ENCODE measurements around the gene CDK11B.
"Not testable (repeated sequence)": the region's sequence is repeated elsewhere in the genome, so short reads cannot be mapped to it uniquely, and the experiment has no call there.

The CDK11B gene

DNA sequence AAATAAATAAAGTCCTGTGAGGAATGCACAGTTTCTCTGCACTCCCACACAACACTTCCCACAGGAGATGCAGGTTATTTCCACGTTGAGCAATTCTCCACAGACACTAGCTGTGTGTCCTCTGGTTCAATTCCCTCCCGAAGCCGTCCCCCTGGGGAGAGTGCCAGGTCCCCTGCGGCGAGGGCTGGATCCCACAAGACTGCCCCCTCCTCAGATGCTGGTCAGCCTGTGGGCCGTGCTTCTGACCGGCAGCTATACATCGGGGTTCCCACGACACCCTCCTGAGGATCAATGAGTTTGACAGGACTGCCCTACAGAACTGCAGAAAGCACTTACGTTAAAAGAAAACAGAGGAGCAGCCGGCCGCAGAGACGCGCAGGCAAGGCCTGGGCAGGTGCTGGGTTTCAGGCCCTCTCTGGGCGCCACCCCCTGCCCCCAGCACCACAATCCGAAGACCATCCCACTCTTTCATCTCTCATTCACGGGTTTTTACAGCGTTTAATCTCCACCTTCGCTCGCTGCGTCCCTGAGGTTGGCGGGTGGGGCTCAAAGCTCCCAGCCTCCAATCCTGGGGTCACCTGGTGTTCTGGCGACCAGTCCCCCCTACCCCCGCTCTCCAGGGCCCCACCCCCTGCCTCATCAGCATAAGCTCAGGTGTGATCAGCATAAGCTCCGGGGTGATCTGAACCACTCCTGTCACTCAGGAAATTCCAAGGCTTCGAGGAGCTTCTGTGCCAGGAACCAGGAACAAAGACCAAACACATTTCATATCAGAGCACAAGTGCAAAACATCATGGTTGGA lies 24.5 kb upstream of the CDK11B start:
- in situ Hi-C loops (cut with MboI; ENCODE audit: low sequenced_read_pairs) = no loop called here

GRCh38 chr1:1680912-1681273 lies 22.1 kb upstream of the CDK11B start:
- in situ Hi-C loops (cut with MboI; ENCODE audit: low sequenced_read_pairs) = no loop called here

GRCh38 chr1:1680031-1680911 lies 21.5 kb upstream of the CDK11B start:
- in situ Hi-C loops (cut with MboI; ENCODE audit: low sequenced_read_pairs) = no loop called here

GRCh38 chr1:1678581-1679380 lies 20.0 kb upstream of the CDK11B start:
- in situ Hi-C loops (cut with MboI; ENCODE audit: low sequenced_read_pairs) = no loop called here

DNA sequence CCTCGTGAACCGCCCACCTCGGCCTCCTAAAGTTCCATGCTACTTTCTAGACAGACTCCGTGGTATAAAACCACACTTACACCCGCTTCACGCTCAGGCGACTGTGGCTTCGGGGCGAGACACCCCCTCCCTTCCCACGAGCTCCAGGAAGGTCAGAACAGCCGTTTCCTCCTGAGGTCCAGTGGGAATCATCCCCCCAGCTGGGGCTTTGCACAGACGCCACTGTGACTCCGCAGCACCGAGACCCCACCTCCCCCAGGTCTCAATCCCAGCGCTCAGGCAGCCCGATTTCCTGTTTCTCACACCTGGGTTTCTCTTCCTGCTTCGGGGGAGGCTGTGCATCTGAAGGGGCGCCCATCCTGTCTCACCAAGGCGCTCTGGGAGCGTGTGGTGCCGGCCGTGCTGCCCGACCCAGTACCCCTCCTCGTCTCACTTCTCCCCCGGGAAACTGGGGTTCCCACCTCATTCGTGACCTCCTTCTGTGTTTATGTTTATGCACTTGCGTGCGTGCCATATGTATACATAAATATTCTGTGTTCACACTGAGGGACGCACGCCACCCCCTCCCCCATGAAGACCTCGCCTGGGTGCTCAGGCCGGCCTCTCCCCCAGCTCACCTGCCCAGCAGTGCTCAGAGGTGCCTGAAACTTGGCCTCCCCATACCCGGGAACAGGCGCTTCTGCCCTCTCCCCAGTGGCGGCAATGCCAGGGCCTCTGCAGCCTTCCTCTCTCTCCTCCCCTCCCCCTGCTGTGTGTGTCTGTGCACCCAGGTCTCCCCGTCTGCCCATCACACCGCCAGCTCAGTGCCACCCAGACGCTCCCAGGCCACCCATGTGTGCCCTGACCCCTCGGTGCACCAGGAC lies 19.1 kb upstream of the CDK11B start:
- in situ Hi-C loops (cut with MboI; ENCODE audit: low sequenced_read_pairs) = no loop called here

- in situ Hi-C loops (cut with MboI; ENCODE audit: low sequenced_read_pairs) = not testable (repeated sequence)
Measured at GRCh38 chr1:1676087-1676486, 17.3 kb upstream of the CDK11B start.

- in situ Hi-C loops (cut with MboI; ENCODE audit: low sequenced_read_pairs) = not testable (repeated sequence)
Measured at GRCh38 chr1:1675218-1675617, 16.4 kb upstream of the CDK11B start.

- in situ Hi-C loops (cut with MboI; ENCODE audit: low sequenced_read_pairs) = not testable (repeated sequence)
Measured at GRCh38 chr1:1674806-1675205, 16.0 kb upstream of the CDK11B start.

DNA sequence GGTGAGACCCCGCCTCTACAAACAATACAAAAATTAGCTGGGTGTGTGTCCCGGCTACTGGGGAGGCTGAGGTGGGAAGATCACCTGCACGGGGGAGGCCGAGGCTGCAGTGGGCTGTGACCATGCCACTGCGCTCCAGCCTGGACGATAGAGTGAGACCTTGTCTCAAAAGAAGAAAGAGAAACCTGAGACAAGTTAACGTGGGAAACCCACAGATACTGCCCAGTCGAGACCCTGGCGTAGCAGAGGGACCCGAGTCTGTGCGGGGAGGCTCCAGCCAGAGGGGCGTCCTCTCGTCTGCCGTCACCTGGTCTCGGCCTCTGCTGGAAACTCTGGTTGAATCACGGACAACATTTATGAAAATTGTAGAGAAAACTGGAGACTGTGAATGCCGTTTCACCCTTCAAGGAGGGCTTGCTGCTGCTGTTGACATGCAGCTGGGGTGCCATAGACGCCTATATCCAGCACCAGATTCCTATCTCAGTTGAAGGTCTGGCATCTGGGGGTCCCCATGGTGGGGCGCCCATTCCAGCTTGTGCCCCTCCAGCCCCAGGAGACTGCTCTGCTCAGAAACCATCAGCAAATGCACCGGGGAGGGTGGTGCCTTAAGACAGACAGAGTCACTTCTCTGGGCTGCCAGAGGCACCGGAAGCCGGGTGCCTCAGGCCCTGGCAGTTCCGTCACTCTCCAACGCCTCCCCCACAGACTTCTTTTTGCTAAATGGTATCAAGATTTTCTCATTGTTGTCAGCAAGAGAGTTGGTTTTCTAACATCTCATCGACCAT lies 13.6 kb upstream of the CDK11B start:
- in situ Hi-C loops (cut with MboI; ENCODE audit: low sequenced_read_pairs) = no loop called here

DNA sequence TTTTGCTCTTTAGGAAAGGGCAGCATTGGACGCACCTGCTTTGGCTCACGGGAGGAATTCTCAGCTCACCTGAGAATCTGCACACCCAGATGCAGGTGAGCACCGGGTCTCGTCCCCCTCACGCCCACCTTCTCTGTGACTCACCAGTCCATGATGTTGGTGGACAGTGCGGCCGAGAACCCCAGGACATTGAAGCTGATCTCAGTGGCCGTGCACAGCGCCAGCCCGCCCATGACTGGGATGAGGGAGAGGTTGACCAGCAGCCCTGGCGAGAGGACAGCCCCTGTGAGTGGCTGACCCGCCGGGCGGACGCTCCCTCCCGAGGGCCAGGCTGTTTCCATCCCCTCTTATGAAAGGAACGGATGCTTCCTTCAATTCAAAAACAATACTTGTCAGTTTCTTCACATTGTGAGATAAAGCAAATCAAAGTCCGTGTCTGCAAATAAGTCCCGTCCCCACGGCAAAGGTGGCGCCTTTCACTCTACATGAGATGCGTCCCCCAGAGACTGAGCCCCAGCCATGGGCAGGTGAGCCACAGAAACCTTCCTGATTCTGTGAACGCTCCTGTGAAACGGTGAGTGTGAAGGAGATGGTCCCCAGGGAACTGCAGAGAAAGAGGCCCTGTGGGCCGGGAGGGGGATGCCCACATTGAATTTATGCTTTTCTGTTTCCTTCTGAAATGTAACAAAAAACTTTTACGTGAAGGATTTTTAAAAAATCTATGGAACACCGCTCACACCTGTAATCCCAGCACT lies 12.7 kb upstream of the CDK11B start:
- in situ Hi-C loops (cut with MboI; ENCODE audit: low sequenced_read_pairs) = no loop called here

DNA sequence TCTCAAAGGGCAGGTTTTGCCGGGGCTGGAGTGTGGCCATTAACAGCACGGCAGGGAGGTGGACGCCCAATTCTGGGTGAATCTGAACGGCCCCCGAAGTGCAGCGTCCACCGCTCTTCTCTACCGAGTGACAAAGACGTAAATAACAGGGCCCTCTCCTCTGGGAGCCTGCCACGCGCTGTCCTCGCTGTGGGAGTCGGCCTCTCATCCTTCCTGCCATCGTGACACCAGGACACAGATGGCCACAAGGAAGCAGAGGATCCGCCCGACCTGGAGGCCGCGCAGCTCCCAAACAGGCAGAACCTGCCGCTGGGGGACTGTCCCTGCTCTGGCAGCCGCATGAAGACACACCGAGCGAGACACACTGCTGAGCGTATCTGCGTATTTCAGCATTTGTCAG lies 12.1 kb upstream of the CDK11B start:
- in situ Hi-C loops (cut with MboI; ENCODE audit: low sequenced_read_pairs) = no loop called here

DNA sequence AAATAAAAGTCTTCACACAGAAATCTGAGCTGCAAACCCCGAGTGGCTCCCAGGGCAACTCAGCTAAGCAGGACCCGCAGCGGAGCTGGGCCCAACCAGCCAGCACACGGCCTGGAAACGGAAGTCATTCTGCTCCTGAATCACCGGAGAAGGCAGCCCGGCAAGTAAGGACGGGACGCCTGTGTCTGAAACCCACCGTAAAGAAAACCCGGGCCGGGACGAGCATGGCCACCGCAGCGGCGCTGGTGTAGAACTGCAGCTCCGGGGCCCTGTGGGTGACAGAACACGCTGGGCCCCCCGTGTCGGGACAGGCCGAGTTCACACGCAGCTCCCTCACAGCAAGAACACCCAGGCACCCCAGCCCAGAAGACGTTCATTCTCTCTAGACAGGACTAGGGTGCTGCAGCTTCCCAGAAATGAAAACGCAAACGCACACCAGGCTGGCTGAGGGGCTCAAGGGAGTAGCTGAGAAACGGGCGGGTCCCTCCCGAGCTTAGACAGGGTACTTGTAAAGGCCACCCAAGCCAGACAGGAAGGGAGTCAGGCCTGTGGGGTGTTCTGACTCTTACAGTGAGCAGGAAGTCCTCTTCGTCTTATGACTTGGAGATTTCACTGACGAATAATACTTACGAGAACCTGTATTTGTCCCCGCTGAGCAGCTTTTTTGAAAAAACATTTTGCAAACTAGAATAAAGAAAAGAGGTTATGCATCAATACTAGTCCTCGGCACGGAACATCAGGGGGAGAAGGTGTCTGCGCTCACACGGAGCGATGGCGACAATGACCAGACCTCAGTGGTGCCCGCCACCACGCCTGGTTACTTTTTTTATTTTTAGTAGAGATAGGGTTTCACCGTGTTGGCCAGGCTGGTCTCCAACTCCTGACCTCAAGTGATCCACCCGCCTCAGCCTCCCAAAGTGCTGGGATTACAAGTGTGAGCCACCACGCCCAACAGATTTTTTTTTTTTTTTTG lies 10.9 kb upstream of the CDK11B start:
- in situ Hi-C loops (cut with MboI; ENCODE audit: low sequenced_read_pairs) = no loop called here

DNA sequence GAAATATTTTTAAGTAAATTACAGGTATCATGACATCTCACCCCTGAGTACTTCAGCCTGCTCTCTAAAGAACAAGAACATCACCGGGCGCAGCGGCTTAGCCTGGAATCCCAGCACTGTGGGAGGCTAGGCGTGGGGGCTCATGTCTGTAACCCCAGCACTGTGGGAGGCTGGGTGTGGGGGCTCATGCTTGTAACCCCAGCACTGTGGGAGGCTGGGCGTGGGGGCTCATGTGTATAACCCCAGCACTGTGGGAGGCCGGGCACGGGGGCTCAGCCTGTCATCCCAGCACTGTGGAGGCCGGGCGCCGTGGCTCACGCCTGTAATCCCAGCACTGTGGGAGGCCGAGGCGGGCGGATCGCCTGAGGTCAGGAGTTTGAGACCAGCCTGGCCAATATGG lies 7.7 kb upstream of the CDK11B start:
- in situ Hi-C loops (cut with MboI; ENCODE audit: low sequenced_read_pairs) = no loop called here

- in situ Hi-C loops (cut with MboI; ENCODE audit: low sequenced_read_pairs) = no loop called here
Measured at GRCh38 chr1:1665815-1666251, 7.0 kb upstream of the CDK11B start.

GRCh38 chr1:1664941-1665814 lies 6.4 kb upstream of the CDK11B start:
- in situ Hi-C loops (cut with MboI; ENCODE audit: low sequenced_read_pairs) = no loop called here

DNA sequence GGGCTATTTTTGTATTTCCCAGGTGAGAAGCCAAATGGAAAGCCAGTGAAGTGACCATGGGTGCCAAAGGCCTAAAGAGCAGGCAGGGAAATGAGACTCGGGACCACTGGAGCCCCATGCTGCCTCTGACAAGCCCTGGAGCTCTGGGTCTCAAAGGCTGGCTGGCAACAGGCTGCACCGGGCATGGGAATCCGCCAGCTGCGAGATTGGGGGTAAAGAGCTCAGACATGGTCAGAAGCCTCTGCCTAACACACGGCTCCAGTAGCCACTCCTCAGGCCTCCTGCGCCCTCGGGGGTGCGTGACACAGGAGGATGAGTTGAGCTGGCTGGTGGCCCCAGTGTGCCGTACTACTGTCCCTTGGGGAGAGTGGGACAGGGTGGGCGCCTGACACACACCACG lies 5.5 kb upstream of the CDK11B start:
- in situ Hi-C loops (cut with MboI; ENCODE audit: low sequenced_read_pairs) = not testable (repeated sequence)

Measured in hTERT RPE-1 (cell line).